HG02870 (cell line): ENCODE data around the gene PLA2G7.
A peak's percentile ranks its signal among the peaks of the same experiment; 100 is the strongest.
"Not testable (repeated sequence)": the region's sequence is repeated elsewhere in the genome, so short reads cannot be mapped to it uniquely, and the experiment has no call there.

Source experiments
- ATAC-seq: cut with Tn5 transposase; IDR thresholded peaks from one replicate; pipeline ENCODE4 v1.9.1; 2021; ENCODE audit warnings: mild to moderate bottlenecking, moderate library complexity; ENCODE audit not compliant: unreplicated experiment

Gene PLA2G7

GRCh38 chr6:46734867-46735719 is at the start of gene PLA2G7:
TSS of gene PLA2G7 (minus strand) at chr6:46735375. CDS start at chr6:46722891, 12,484 bp downstream.
- no peak for ATAC-seq

- ATAC-seq = no peak
Observed at GRCh38 chr6:46784535-46784934, 49.4 kb upstream of the PLA2G7 start.

DNA sequence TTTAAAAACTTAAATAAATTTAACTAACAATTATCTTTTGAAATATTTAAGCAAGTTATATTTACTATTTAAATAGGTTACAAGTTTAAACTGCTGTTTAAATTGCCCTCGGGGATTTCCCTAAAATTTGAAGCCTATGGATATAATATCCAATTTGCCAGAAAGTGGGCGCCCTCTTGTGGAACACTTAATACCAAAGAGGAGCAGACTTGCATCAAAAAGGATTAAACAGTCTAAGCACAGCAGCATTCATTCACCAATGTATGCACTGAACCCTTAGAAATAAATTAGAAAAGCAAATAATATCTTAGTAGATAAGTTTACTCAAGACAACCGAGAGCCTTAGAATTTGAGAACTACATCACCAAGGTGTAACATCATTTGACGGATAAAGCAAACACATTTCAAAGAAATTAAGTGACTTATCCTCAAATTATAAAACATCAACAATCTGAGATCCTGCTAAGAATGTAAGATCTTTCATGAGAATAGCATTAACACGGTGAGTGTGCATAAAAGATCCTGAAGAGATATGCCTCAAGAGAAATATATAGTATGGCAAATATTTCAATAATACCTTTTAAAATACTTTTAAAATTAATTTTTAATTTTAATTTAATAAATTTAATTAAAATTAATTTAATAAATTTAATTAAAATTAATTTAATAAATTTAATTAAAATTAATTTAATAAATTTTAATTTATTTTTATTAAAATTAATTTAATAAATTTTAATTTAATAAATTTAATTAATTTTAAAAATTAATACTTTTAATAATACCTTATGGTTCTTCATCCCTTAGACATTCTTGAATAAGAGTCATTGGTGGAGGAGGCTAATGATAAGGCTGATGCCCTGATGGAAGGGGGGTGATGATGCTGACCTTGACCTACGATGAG is 46.6 kb upstream of the PLA2G7 start:
- no peak for ATAC-seq

DNA sequence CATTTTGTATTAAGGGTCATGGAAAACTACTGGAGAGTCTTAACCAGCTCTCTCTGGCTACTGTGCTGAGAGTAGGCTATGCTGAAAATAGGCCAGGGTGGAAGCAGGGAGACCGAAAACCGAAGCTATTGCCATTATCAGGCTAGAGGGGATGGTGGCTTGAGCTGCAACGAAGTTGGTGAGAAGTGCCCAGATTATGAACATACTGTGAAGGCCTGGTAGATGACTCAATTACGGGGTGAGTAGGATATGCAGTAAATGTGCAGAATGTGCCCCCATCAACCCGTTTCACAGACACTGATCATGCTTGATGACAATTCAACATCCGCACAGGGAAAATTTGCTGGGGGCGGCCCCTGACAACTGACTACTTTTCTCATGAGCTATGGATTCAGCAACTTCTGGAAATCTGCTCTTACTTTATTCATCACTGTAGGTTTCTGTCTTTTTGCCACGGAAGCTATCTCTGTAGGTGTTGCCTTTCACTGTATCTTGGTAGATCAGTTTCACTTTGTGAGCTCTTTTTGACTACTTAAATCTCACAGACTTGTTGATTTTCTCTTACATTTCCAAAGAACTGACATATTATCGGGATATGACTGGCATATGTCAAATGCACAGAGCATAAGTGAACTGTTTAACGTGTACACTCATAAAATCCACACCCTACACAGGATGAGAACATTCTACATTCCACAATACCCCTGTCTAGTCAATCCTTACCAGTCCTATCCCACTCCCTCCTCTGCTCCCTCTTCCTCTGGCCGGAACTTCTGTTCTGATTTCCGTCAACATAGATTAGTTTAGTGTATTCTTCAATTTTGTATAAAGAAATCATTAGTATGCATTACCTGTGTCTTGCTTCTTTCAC is 42.5 kb upstream of the PLA2G7 start:
- ATAC-seq = no peak

- no peak for ATAC-seq
Observed at GRCh38 chr6:46776070-46776712, 41.0 kb upstream of the PLA2G7 start.

DNA sequence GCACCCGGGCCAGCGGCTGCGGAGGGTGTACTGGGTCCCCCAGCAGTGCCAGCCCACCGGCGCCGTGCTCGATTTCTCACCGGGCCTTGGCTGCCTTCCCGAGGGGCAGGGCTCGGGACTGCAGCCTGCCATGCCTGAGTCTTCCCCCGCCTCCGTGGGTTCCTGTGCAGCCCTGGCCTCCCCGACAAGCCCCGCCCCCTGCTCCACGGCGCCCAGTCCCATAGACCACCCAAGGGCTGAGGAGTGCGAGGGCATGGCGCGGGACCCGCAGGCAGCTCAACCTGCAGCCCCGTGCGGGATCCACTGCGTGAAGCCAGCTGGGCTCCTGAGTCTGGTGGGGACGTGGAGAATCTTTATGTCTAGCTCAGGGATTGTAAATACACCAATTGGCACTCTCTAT is 39.6 kb upstream of the PLA2G7 start:
- ATAC-seq = not testable (repeated sequence)

DNA sequence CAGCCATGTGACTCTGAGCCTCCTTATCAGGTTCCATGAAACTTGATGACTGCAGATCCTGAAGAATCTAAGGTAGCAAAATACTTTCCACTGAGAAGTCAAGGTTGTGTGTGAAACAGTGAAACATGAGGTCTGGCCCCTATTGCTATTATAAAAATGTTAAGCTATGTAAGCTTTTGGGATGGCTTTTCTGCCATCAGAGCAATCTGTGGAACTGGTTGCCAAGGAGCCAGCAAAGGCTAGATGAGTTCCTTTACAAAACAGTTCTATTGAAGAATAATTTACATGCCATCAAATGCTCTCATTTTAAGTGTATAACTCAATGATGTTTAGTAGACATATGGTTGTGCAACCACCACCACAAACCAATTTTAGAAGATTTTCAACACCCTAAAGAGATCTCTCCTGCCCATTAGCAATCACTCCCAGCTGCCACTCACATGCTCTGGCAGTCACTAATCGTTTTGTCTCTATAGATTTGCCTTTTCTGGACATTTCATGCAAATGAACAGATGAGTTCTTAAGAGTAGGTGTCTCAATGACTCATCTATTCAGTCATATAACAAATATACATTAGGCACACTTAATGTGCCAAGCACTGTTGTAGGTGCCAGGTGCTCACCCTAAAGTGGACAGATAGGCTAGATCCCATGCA is 38.2 kb upstream of the PLA2G7 start:
- peak; percentile 34 for ATAC-seq

DNA sequence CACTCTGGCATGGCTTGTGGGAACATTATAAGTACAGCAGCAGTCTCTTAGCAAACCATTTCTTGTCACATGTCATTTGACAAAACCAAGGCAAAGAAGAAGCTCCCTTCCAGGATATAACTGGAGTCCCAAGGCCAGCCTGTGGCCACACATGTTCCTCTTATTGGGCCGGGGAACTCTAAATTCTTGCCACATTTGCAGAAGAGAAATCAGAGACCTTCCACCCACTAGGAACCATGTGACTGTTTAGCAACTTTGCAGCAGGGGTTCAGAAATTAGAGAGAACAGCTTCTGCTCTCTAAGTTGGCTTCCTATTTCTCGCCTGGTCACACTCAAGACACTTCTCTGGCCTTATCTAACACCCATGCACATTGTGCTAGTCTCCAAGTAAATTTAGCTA is 37.6 kb upstream of the PLA2G7 start:
- ATAC-seq = peak; percentile 72

- no peak for ATAC-seq
Observed at GRCh38 chr6:46772016-46772415, 36.8 kb upstream of the PLA2G7 start.

GRCh38 chr6:46764961-46765360 is 29.8 kb upstream of the PLA2G7 start:
- ATAC-seq = no peak

GRCh38 chr6:46764280-46764679 is 29.1 kb upstream of the PLA2G7 start:
- not testable (repeated sequence) for ATAC-seq

DNA sequence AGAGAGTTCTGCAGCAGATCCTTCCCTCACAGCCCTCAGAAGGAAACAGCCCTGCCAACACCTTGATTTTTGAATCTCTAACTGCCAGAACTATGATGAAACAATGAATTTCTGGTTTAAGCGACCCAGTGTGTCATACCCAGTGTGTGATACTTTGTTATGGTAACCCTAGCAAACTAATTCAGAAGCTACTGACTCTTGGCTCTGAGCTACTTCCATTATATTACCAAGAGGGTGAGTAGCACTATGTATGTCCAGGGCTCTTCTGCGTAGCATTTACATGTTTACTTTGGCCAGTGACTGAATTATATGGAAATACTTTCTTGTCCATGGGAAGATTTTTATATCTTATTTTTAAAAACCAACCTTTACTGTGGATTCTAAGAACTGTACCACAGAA is 28.3 kb upstream of the PLA2G7 start:
- no peak for ATAC-seq

DNA sequence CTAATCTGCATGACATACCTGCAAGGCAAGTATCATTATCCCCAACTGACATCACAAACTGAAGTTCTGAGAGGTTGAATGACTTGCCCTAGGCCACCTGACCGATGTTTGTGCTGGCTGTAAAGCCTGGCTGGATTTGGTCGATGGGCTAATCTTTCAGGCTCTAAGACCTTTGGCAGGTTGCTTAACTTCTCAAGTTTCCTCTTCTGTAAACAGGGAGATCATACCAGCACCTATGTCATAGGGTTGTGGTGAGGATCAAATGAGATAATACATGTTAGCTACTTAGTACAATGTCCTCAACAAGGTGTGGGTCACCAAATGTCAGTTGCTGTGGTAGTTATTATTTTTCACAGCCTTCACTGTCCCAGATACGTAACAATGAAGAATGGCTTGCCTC is 25.8 kb upstream of the PLA2G7 start:
- no peak for ATAC-seq

- no peak for ATAC-seq
Observed at GRCh38 chr6:46758960-46759753, 24.0 kb upstream of the PLA2G7 start.

GRCh38 chr6:46757214-46757596 is 22.0 kb upstream of the PLA2G7 start:
- no peak for ATAC-seq

DNA sequence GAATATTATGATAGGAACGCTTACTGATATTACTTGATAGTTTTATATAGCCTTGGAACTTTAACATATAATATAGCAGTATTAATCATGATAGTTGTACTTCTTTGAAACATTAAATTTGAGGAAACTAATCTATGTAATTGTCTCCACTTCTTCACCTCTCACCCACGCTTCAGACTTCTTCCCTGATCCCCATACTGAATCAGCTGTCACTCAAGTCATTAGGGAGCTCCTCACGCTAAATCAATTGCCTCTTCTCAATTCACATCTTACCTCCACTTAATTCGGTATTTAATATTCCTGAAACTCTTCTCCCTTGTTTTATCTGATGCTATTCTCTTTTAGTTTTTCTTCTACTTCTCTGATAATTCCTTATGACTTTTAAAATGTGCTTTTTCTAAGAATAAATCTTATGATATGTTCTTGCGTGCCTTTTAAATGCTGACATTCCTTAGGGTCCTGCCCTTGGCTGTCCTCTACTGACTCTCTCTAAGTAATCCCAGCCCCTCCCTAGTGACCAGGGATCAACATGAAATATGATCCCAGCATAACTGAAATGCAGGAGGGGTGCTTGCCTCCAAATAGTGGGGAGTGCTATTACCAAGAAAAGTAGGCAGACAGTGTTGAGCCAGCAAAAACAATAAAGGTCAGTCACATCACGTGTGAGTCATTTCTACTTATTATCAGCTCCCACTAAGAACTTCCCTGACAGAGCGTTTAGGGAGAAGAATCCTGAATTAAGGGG is 21.5 kb upstream of the PLA2G7 start:
- no peak for ATAC-seq

- ATAC-seq = no peak
Observed at GRCh38 chr6:46755865-46756264, 20.7 kb upstream of the PLA2G7 start.

DNA sequence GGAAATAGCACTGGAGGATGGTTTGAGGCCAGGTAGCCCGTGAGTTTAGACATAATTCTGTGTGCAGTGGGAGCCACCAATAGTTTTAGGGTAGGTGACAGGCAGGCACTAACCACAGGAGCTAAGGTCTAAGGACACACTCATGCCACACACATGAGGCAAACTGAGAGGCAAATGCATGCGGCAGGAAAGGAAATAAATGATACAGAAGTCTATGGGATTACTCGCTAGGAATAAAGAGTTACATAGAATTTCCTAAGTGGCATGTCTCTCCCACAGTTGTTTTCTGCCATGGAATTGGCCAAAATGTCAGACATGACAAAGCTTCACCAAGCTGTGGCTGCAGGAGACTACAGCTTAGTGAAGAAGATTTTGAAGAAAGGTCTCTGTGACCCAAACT is 16.5 kb upstream of the PLA2G7 start:
- no peak for ATAC-seq
